Left ventricle myocardium inferior (tissue), 1 donor: ENCODE results near the gene STOX2. TPM values are rescaled to one million over a fixed set of nuclear protein-coding genes. Genes with fewer than 3 reads are reported as not detected.
A peak's percentile ranks its signal among the peaks of the same experiment; 100 is the strongest.
"Not testable (repeated sequence)": the region's sequence is repeated elsewhere in the genome, so short reads cannot be mapped to it uniquely, and the experiment has no call there.

Experiments
- DNase-seq: peaks from one replicate; pipeline ENCODE4 v3.0.0-alpha.2; 2020
- H3K27ac ChIP-seq: fragments of 200-600 bp; replicated peaks from 2 replicates; pipeline ENCODE4 v1.8.0; 2021
- H3K27me3 ChIP-seq: fragments of 200-600 bp; 2 replicates; pipeline ENCODE4 v1.8.0; 2021; ENCODE audit warnings: low read depth
- H3K36me3 ChIP-seq: fragments of 200-600 bp; 2 replicates; pipeline ENCODE4 v1.8.0; 2021
- H3K4me1 ChIP-seq: fragments of 200-600 bp; 2 replicates; pipeline ENCODE4 v1.8.0; 2021
- H3K4me3 ChIP-seq: fragments of 200-600 bp; 2 replicates; pipeline ENCODE4 v1.8.0; 2021; ENCODE audit warnings: mild to moderate bottlenecking, moderate library complexity
- H3K9me3 ChIP-seq: fragments of 200-600 bp; replicated peaks from 2 replicates; pipeline ENCODE4 v1.8.0; 2021
- intact Hi-C: fragments of 100-400 bp; cut with micrococcal nuclease; formaldehyde crosslinking; loops from one replicate; pipeline ENCODE4 v1.11.0; 2022
- total RNA-seq: library from RNA; stranded (reverse); fragmentation: NEBNext Ultra II Directional; extraction: Animal tissue kit (Norgen Biotek cat#: 25700); gene quantifications from one replicate; pipeline ENCODE4 v1.2.1, GENCODE V29; 2021
- TF ChIP-seq, protein P1 (sequence below): fragments of 200-600 bp; IDR thresholded peaks from 2 replicates; pipeline ENCODE4 v1.8.0; 2021; ENCODE audit warnings: antibody characterized with exemption, mild to moderate bottlenecking, borderline replicate concordance
- donor health status: DM: no; HTN: yes; CAD: no; lungs with severe emphysema.

The STOX2 gene
- total RNA-seq, 1 donor from 2014 or later, result 12.2 TPM

DNA sequence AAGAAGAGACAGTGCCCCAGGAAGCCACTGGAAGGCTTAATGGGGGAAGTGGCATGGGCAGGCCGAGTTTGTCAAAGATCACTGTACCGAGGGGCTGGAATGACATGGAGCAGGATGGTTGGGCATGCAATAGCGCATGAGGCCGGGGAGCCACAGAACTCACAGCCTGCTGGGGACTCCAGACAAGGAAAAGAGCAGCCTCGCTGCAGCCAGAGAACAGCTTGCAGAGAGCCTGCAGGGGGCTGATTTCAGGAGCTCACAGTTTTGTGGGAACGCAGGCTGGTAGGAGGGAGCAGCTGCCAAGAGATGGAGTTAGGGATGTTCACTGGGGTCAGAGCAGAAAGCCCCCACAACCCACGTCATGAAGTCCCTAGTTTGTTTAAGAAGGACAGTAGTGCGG, 45.4 kb downstream of the STOX2 start:
- Histone ChIP-seq H3K4me1 (peaks cover 16% of the 10 kb centered on the region), H3K27ac (no peak overlapping the region), H3K27me3 (no peaks in the 10 kb centered on the region), H3K4me3 (no peak overlapping the region), H3K36me3 (no peaks in the 10 kb centered on the region), H3K9me3 (peaks cover 4% of the 10 kb centered on the region)
- intact Hi-C loops, result no loop called here
- TF ChIP-seq, protein P1, sequence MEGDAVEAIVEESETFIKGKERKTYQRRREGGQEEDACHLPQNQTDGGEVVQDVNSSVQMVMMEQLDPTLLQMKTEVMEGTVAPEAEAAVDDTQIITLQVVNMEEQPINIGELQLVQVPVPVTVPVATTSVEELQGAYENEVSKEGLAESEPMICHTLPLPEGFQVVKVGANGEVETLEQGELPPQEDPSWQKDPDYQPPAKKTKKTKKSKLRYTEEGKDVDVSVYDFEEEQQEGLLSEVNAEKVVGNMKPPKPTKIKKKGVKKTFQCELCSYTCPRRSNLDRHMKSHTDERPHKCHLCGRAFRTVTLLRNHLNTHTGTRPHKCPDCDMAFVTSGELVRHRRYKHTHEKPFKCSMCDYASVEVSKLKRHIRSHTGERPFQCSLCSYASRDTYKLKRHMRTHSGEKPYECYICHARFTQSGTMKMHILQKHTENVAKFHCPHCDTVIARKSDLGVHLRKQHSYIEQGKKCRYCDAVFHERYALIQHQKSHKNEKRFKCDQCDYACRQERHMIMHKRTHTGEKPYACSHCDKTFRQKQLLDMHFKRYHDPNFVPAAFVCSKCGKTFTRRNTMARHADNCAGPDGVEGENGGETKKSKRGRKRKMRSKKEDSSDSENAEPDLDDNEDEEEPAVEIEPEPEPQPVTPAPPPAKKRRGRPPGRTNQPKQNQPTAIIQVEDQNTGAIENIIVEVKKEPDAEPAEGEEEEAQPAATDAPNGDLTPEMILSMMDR, result no peak
- no peak for DNase-seq

DNA sequence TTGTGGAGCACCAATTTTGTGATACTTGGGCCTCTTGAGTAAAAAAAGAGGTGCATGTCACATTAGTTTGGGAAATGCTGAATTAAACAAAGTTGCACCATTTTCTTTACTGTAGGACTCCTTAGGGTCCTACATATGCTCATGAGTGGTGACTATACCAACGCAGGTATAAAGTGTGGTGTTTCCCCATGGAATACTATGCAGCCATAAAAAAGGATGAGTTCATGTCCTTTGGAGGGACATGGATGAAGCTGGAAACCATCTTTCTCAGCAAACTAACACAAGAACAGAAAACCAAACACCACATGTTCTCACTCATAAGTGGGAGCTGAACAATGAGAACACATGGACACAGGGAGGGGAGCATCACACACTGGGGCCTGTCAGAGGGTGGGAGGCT, 47.5 kb downstream of the STOX2 start:
- H3K27ac ChIP-seq, H3K36me3 ChIP-seq, intact Hi-C loops, H3K9me3 ChIP-seq, DNase-seq, H3K27me3 ChIP-seq, H3K4me3 ChIP-seq: not testable (repeated sequence)
- H3K4me1 ChIP-seq, result peaks cover 13% of the 10 kb centered on the region

DNA sequence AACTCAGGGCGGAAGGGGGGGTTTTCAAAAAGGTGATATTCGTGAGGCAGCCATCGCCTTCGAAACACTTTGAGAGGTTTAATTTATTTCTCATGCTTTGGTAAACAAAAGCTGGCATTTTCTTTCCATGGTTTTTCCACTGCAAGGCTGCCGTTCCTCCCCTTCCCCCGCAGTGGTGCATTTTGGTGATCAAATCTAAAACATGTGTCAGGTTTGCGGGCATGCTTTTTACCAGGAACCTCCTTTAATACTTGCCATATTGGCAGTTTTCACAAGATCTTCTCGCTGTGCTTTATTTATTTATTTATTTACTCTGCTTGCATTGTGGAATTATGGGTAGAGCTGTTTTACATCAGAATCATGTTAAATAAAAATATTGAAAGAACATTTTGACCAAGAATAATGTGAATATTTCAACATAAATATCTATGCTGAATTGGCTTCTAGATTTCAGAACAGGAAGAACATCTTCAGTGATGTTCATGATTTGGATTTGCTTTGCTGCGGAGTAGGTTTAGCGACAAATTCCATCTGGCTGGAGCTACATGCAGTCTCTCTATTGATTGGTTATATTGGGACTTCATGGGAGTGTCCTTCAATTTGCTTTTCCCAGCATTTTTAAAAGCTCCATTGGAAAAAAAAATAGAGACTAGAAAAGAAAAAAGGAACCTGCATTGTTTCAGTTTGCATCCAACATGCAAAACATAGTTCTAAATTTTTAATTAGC, 54.4 kb downstream of the STOX2 start:
- Histone ChIP-seq H3K4me1 (peaks cover 51% of the 10 kb centered on the region), H3K36me3 (no peaks in the 10 kb centered on the region), H3K27ac (peak overlapping the region; percentile 78), H3K9me3 (no peaks in the 10 kb centered on the region), H3K27me3 (no peaks in the 10 kb centered on the region), H3K4me3 (peak overlapping the region; percentile 45)
- intact Hi-C loops, result no loop called here
- no peak for DNase-seq
- TF ChIP-seq, protein P1, result no peak

DNA sequence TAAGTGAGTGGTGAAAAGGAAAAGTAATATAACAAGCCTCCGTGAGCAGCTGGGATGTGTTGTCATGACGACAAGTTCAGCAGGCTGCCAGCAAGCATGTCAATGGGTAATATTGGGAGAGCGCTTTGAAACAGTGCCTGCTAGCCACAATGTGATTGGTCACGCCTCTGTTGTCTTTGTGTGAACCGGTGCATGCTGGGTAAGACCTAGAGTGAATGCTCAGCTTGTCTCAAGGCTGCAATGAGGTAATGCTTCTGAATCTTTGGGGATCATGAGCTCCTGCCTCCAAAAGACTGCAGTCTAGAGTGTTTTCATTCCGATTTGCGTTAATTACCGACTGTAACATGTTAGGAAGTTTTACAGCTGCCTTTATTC, 54.9 kb downstream of the STOX2 start:
- H3K4me1 ChIP-seq, result peaks cover 51% of the 10 kb centered on the region
- no peaks in the 10 kb centered on the region for H3K27me3 ChIP-seq
- DNase-seq, result peak; percentile 36
- intact Hi-C loops, result no loop called here
- H3K36me3 ChIP-seq, result no peaks in the 10 kb centered on the region
- peak overlapping the region; percentile 45 for H3K4me3 ChIP-seq
- H3K27ac ChIP-seq, result peak overlapping the region; percentile 78
- no peaks in the 10 kb centered on the region for H3K9me3 ChIP-seq
- TF ChIP-seq, protein P1, result no peak

DNA sequence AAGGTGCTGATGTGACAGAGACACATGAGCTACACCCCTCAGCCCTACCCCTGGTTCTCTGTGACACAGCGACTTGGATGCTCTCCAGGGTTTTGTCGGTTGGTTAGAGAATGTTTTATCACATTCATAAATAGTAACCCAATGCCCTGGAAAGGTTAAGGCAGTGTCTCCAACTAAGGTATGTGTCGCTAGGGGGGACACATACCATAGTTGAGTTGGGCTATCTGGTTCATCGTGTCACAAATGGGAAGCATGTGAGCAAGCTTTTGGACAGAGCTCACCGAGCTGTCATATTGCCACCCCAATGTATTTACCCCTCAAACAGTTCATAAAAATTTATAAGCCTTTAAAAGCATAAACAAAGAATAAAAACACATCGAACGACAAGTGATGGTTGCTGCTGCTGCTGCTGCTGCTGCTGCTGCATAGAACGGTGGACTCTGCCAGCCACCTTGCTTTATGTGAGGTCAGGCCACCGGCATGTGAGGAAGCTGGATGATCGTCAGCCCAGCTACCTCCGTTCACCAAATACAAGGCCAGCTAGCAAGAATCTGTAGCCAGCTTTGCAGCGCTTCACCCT, 55.9 kb downstream of the STOX2 start:
- intact Hi-C loops, result no loop called here
- no peaks in the 10 kb centered on the region for H3K9me3 ChIP-seq
- H3K4me1 ChIP-seq, result peaks cover 41% of the 10 kb centered on the region
- H3K36me3 ChIP-seq, result no peaks in the 10 kb centered on the region
- DNase-seq, result peak; percentile 48
- H3K4me3 ChIP-seq, result peak overlapping the region; percentile 45
- H3K27ac ChIP-seq, result peak overlapping the region; percentile 78
- TF ChIP-seq, protein P1, result no peak
- H3K27me3 ChIP-seq, result no peaks in the 10 kb centered on the region

DNA sequence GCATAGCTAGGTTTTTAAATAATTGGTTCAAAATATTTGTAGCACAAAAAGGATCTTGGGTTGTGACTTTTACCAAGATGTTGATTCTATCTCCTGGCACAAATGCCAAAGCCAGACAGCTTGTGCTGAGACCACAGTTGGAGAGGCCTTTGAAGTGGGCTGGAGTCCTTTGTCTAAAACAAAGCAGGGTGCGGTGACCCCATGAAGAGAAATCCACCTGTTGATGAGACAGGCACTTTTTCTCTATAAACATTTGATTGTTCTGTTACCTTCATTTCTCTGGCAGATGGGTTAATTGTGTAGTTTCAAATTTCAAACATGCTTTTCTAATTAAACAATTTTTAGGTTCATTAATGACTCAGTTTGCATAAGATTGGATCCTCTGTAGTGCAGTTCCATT, 56.7 kb downstream of the STOX2 start:
- TF ChIP-seq, protein P1, result no peak
- H3K9me3 ChIP-seq, result no peaks in the 10 kb centered on the region
- peak overlapping the region; percentile 45 for H3K4me3 ChIP-seq
- peak overlapping the region; percentile 78 for H3K27ac ChIP-seq
- DNase-seq, result no peak
- no peaks in the 10 kb centered on the region for H3K36me3 ChIP-seq
- peaks cover 41% of the 10 kb centered on the region for H3K4me1 ChIP-seq
- intact Hi-C loops, result no loop called here
- no peaks in the 10 kb centered on the region for H3K27me3 ChIP-seq
